ENCODE measurements around the gene ZBP1.

The ZBP1 gene

GRCh38 chr20:57625181-57625958 lies 5.1 kb upstream of the ZBP1 start:
- TF ChIP-seq, protein P1, sequence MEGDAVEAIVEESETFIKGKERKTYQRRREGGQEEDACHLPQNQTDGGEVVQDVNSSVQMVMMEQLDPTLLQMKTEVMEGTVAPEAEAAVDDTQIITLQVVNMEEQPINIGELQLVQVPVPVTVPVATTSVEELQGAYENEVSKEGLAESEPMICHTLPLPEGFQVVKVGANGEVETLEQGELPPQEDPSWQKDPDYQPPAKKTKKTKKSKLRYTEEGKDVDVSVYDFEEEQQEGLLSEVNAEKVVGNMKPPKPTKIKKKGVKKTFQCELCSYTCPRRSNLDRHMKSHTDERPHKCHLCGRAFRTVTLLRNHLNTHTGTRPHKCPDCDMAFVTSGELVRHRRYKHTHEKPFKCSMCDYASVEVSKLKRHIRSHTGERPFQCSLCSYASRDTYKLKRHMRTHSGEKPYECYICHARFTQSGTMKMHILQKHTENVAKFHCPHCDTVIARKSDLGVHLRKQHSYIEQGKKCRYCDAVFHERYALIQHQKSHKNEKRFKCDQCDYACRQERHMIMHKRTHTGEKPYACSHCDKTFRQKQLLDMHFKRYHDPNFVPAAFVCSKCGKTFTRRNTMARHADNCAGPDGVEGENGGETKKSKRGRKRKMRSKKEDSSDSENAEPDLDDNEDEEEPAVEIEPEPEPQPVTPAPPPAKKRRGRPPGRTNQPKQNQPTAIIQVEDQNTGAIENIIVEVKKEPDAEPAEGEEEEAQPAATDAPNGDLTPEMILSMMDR (IDR thresholded peaks at IDR 0.05; ENCODE audit: insufficient read depth, missing control alignments), result no peak
- no peak for FAIRE-seq
- DNase-seq (ENCODE audit: insufficient read length, low spot score), result no peak

GRCh38 chr20:57624124-57624523 lies 3.9 kb upstream of the ZBP1 start:
- FAIRE-seq (no peak), DNase-seq (ENCODE audit: insufficient read length, low spot score) (no peak)
- TF ChIP-seq, protein P1 (IDR thresholded peaks at IDR 0.05; ENCODE audit: insufficient read depth, missing control alignments), result no peak

- TF ChIP-seq, protein P1 (IDR thresholded peaks at IDR 0.05; ENCODE audit: insufficient read depth, missing control alignments), result peak; percentile 56
- no peak for FAIRE-seq
- no peak for DNase-seq (ENCODE audit: insufficient read length, low spot score)
These were observed 2.6 kb upstream of the ZBP1 start for GRCh38 chr20:57622579-57623381.

- FAIRE-seq, result no peak
- no peak for DNase-seq (ENCODE audit: insufficient read length, low spot score)
- TF ChIP-seq, protein P1 (IDR thresholded peaks at IDR 0.05; ENCODE audit: insufficient read depth, missing control alignments), result no peak
These were observed 2.0 kb upstream of the ZBP1 start for GRCh38 chr20:57622201-57622570.

GRCh38 chr20:57621421-57622200 lies 1.4 kb upstream of the ZBP1 start:
- TF ChIP-seq, protein P1 (IDR thresholded peaks at IDR 0.05; ENCODE audit: insufficient read depth, missing control alignments), result no peak
- no peak for DNase-seq (ENCODE audit: insufficient read length, low spot score)
- FAIRE-seq, result no peak

- no peak for DNase-seq (ENCODE audit: insufficient read length, low spot score)
- FAIRE-seq, result no peak
- TF ChIP-seq, protein P1 (IDR thresholded peaks at IDR 0.05; ENCODE audit: insufficient read depth, missing control alignments), result no peak
These were observed 773 bp upstream of the ZBP1 start for GRCh38 chr20:57620999-57621398.

Measured in D721Med (cell line).